Superior temporal gyrus (tissue), 1 donor: ENCODE data around the gene NAB1.
"Not testable (repeated sequence)": the region's sequence is repeated elsewhere in the genome, so short reads cannot be mapped to it uniquely, and the experiment has no call there.

Experiments used
- DNase-seq: peaks from one replicate; pipeline ENCODE4 v3.0.0-alpha.2; 2016; ENCODE audit errors: extremely low spot score

The NAB1 gene, protein sequence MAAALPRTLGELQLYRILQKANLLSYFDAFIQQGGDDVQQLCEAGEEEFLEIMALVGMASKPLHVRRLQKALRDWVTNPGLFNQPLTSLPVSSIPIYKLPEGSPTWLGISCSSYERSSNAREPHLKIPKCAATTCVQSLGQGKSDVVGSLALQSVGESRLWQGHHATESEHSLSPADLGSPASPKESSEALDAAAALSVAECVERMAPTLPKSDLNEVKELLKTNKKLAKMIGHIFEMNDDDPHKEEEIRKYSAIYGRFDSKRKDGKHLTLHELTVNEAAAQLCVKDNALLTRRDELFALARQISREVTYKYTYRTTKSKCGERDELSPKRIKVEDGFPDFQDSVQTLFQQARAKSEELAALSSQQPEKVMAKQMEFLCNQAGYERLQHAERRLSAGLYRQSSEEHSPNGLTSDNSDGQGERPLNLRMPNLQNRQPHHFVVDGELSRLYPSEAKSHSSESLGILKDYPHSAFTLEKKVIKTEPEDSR

DNA sequence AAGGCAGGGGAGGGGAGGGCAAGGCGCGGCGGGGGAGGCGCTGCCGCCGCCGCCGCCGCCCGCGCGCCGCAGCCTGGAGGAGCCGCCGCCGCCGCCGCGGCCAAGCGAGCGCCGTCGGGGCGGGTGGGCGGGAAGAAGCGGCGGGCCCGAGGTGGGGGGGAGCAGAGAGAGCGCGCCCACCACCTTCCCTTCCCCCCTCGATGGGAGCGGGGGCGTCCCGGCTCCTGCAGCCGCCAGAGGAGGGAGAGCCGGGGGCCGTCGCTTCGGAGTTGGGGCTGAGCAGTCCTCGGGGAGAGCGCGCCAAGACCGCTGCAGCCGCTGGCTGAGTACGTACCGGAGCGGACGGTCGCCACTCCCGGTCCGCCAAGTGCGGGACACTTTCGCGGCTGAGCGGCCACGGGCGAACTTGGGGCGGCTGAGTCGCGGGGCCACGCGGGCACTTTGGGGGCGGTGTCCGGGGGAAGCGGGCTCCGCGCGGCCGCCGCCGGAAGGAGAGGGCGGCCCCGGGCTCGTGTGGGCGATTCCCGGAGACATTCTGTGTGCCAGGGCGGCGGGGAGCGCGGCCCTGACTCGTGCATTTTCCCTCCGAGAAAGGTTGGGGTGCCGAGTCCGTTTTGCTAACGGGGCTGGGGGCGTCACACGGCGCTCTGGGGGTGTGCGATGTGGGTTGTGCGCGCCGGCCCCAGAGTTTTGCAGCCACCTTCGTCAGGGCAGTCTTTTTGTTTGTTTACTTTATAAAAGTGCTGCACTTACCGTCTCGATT is at the start of gene NAB1:
Gene NAB1 (plus strand): TSS at position 49 of the 763 bp plus-strand sequence. CDS start 10,094 bp downstream, outside the sequence.
- DNase-seq, result no peak

DNA sequence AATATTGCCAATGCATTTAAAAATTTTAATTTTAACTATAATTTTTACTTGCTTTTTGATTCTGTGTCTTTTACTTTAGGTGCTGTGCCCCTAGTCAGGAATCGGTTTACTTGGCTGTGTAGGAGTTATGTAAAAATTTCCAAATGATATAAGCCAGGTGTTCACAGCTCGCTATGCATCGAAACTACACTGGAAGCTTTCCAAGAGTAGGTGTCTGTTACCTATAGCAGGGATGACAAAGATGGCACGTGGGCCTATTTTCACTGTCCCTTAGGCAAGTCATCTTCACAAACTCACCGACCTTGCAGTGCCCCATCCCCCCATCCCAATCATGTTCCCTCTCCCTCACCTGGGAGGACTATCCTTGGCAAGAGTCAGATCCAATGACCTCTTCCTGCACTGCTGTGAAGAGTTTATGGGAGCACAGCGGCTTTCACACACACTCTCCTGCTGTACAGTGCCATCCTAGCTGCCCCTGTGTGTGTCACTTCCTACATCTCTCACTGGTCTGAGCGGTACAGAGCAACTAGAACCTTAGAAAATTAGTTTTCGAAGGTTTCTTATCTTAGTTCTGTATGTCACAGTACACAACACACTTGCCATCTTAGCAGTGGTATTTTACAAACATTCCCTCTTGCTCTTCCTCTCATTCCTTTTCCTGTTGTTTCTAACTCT is 49.2 kb upstream of the NAB1 start:
- no peak for DNase-seq

DNA sequence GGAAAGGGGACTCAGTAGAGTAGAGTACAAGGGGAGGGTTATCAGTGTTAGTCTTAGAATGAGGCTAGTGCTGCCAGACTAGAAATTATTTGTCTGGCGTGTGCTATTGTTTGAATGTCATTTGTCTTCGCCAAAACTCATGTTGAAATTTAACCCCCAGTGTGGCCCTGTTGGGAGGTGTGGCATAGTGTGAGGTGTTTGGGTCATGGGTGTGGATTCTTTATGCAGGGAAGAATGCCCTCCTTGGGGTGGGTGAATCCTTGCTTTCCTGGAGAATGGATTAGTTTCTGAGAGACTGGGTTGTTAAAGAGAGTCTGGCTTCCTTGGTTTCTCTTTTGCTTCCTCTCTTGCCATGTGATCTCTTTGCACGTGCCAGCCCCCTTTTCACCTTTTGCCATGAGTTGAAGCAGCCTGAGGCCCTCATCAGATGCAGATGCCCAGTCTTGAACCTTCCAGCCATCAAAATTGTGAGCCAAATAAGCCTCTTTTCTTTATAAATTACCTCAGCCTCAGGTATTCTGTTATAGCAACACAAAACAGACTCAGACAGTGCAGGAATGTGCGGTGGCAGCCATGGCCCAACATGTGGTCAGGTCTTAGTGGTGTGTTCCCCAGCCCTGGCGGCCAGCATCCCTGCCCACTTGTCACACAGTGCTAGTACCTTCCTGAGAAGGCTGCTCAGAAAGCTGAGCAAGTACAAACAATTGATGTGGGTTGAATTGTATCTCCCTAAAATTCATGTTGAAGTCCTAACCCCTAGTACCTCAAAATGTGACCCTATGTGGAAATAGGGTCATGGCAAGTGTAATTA is 48.4 kb upstream of the NAB1 start:
- DNase-seq, result no peak

DNA sequence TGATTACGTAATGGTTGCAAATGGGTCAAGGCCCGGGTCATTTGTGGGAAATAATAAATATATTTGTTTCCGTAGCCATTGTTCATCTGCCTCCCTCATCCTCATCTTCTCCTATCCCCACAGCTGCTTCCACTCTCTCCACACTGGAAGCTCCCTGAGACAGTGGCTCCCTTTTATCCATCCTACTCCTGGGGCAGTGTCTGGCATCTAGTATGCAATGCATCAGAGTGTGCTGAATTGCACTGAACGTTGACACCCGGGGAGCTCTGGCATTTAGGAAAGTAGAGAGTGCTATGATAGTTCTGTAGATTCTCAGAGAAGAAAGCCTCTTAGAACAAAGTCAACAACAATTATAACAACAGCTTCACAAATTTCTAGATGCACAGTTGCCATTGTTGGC is 45.5 kb upstream of the NAB1 start:
- peak; percentile 85 for DNase-seq

DNA sequence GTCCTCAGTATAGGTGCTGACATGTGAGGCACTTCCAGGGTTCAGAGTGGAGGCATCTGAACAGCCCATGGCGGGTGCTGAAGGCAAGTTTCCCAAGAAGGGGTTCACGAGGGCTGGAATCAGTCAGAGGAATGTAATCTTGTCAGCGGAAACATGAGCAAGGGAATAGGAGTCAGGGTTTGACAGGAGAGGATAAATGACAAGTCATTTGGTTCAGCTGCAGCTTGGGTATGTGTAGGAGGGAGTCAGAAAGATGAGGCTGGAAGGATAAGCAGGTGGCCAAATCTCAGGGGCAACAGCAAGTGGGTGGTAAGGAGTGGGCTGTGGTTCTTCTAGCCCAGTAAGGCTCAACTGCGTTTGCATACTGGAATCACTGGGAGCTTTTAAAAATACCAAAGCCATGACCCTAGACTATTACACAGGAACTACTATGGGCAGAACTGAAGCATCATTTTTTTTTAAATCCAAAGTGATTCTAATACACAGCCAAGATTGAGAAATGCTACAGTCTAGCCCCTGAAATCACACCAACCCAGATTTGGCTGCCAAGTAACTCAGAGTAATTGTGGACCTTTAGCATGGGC is 41.8 kb upstream of the NAB1 start:
- DNase-seq, result no peak

DNA sequence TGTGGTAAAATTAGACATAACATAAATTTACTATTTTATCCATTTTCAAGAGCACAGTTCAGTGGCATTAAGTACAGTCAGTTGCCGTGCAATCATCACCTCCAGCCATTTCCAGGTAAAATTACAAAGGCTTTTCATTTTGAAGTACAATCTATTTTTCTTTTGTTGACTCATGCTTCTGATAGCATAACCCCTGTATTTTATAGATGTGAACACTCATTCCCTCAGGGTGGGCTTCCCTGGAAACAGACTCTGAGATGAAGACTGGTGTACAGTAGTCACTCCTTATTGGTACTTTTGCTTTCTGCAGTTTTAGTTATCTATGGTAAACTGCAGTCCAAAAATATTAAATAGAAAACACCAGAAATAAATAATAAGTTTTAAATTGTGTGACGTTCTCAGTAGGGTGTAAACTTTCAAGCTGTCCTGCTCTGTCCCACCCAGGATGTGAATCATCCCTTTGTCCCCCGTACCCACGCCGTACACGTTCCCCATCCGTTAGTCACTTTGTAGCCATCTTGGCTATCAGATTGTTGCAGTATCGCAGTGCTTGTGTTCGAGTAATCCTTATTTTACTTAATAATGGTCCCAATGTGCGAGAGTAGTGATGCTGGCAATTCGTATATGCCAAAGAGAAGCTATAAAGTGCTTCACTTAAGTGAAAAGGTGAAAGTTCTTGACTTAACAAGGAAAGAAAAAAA is 41.1 kb upstream of the NAB1 start:
- no peak for DNase-seq

DNA sequence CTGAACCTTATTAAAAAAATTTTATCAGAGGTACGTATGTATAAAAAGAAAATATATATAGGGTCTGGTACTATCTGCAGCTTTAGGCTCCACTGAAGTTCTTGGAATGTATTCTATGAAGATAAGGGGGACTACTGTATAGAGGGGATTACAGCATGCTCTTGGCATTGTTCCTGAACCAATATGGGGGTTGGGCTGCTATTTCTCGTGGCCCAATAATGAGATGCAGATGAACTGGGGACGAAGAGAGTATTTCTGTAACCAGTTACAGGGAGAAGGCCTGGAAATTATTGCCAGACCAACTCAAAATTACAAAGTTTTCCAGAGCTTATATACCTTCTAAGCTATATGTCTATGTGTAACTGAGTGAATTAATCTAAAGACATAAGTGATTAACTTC is 40.0 kb upstream of the NAB1 start:
- DNase-seq, result not testable (repeated sequence)

DNA sequence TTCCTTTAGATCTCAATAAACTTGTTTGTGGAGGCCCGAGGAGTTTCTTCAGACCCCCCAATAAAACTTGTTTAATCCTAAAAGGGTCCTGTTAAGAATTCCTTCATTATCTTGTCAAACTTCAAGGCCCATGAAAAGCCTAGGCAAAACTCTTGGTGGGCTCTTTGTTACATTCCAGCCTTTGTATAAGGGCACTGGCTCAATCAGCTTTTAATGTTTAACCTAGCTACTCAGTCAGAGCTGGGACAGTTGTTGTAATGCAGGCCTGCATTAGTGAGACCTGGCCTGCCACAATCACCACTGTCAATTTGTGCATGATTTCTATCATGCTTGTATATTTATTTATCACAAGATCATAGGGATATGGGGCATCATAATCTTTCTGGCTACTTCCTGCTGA is 39.5 kb upstream of the NAB1 start:
- DNase-seq, result not testable (repeated sequence)

DNA sequence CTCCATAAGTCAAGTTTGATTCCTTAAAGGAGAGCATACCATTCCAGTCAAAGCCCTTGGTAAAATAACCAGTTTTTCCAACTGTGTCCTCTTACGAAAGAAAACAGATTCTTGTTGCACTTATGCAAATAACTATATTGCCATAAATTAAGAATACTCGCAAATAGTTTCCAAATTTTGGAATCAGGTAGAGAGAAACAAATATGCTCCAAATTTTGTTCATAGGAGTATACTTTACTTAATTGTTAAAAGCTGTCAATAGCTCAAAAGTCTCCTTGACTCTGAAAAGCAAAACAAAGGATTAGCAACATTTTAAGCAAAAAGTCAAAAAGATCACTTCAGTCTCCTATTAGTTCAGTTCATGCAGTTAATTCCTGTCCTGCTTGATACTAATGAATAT is 38.4 kb upstream of the NAB1 start:
- DNase-seq, result not testable (repeated sequence)

DNA sequence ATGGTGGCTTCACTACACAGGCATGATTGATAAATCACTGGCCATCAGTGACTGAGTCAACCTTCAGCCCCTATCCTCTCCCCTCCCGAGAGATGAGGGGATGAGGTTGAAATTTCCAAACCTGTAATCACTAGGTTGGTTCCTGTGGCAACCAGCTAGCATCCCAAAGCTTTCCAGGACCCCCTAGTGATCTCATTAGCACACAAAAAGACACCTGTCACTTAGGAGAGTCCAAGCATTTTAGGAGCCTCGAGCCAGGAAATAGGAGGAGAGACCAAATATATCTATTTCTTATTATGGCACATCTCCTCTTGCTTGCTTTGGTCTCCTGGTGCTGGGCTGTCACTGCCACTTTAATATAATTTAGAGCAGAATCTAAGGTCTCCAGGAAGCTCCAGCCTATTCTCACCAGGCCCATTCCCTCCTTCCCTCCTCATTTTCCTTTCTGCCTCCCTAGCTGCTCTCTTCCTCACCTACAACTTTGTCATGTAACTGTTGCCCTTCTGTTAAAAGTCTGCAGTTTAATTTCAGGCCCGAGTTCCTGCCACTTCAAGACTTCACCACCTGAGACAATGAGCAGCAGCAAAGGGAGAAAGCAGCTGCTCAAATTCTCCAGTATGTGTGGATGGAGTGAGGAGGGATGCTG is 33.2 kb upstream of the NAB1 start:
- DNase-seq, result no peak

DNA sequence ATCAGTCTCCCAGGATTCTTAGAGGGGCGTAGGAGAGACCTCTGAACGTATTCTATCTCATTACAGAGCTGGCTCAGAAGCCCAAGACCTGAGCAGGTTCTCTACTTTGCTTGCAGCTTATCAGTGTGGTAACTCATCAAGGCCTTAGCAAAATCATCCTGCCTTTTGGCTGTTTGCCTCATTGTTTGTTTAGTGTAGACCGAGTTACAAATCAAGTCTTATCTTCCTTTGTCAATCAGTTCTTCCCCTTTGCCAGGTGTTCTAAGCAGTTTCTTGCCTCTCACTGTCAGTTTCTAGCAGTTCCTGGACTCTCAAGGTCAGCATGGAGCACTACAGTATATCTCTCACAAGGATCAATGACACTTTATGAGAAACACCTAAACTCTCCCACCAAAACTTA is 30.9 kb upstream of the NAB1 start:
- no peak for DNase-seq

DNA sequence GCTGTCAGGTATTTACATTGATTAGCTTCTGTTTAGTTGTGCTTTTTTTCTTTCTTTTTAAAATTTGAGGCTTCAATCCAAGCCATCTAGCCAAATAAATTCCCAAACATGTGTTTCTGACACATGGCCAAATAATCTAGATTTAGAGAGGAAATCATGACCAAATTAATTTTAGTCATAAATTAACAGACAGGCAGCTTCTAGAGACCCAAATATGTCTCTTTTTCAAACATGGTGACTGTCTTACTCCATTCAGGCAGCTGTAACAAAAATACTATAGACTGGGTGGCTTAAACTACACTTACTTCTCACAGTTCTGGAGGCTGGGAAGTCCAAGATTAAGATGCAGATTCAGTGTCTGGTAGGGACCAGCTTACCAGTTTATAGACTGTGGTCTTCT is 23.2 kb upstream of the NAB1 start:
- DNase-seq, result no peak

DNA sequence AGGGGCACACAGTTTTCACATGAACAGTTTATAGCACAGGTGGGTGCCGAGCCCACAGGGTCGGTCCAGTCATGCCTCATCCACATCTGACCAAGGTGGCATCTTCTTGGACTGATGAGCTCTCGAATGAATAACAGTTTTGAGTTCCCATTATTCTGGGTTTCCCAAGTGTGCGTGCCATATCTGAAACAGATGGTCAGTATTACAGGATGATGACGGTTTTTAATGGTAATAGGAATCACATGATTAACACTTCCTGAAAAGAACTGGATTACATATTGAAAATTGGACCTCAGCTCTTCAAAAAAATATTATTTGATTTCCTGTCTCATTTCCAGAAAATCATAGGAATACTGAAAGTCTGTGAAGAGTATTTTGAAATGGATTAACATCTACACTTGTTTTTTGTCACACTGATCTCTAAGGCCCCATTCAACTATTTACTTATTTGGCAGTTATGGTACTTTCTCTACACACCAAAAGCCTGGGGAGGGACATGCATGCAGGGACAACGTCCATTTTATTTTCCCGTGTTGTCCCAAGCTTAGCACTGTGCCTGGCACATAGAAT is 22.2 kb upstream of the NAB1 start:
- DNase-seq, result peak; percentile 23

DNA sequence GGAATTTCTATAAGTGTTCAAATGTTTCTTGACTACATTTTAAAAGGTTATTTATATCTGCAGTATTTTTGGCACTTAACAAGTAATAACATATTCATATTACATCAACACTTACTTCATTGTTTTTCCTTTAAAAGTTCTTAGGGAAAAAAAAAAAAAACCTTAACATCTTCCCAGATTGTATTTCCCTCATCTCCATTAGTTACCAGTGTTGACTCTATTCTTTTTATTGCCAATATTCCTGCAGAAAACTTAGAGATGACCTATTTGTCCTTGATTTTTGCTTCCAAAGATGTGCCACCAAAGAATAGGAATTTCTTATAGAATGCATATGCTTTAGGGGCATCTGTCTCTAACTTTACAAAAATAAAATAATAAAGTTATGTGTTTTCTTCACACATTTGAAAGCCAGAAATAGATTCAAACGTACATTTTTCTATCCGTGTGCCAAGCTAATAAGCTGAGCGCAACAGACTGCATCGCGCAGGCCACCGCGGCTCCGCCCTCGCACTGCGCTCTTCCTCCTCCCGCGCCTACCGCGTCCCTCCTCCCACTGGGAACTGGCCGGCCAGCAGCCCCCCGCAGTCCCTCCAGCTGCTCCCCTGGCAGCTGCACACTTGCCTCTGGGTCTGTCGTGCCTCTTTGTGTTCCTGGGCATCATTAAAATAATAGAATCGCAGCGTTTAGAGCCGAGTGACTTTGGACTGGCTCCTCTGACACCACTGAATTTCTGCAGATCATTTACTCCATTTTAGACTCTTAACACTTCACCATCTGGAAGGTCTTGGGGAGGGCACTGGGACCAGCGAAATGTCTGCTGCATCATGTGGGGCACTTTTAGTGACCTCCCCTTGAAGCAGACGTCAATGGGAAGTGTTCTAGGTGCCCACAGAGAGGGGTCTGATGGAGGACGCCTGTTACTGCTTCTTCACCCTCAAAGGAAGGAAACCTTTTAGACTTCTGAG is 21.2 kb upstream of the NAB1 start:
- DNase-seq, result peak; percentile 78

DNA sequence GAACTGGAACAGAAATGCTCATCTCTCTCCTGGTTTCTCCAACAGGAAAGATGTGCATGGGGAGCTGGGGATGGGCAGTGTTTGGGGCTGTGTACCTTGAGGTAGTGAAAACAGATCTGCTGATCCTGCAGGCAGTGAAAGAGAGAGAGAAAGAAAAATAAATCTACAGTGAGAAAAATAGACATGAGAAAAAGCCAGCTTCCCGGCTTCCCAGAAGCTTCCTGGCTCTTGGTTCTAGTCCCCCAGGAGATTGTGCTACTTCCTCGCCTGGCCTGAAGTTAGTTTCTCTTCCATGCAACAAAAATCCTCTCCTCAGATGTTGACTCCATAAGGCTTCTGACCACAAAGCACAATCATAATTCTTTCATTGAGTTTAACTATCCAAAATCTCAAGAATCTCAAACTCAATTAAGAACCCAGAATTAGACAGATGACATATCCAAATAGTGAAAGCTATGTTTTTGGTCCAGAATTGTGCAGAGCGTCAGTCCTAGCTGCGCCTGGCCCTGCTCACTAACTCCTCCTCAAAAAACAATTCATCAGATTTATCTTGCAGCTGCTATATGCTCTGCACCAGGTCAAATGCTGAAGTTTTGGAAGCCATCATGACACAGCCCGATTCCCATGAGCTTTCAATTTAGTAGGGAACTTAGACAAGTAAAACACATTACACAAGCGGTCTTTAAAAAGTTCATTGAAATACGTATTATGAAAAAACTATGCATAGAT is 20.1 kb upstream of the NAB1 start:
- peak; percentile 28 for DNase-seq

DNA sequence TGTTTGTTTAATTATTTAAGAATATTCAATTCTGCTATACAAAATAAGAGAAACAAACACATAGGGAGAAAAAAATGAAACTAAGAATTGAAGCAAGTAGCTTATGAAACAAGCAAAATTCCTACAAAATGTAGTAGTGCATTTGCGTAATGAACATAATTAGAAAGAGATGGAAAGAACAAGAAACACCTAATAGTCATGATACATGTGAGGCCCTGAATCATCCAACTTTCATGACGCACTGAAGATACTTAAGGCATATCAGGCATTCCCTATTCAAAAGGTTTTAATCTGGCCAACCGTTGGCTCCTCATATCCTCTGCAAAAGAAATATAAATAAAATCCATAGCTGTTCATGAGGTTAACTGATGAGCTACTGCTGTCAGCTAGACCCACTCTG is 14.5 kb upstream of the NAB1 start:
- DNase-seq, result no peak

DNA sequence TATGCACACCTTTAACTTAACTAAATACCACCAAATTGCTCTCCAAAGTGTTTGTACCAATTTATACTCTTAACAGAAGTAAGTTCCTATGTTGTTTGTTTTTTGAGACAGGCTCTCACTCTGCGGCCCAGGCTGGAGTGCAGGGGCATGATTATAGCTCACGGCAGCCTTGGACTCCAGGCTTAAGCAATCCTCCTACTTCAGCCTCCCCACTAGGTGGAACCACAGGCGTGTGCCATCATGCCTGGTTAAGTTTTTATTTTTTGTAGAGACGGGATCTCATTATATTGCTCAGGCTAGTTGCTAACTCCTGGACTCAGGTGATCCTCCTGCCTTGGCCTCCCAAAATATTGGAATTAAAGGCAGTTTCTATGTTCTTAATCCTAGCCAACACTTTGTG is 13.1 kb upstream of the NAB1 start:
- DNase-seq, result no peak

DNA sequence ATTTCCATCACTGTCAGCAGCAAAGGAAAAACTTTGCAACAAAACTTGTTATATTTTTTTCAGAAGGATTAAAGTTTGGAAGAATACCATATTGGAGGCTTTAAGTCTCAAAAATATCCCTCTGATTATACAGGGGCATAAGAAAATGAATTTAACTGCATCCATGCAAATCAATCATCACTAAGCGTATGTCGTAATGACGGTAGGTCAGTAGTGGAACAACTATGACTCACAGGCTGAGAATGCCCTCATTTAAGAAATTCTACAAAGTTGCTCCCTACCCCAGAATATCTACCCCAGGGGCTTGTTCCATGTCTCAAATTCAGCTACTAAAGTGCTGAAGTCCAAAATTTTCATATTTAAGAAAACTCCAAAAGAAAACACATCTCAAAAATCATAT is 12.5 kb upstream of the NAB1 start:
- DNase-seq, result no peak
